K562 (cell line): ENCODE measurements around the gene SKIC8. TPM values are rescaled to one million over a fixed set of nuclear protein-coding genes. Genes with fewer than 3 reads are reported as not detected.

Experiments
- ATAC-seq: fragments of 200-7000 bp; cut with Tn5 transposase; 3 replicates; pipeline ENCODE4 v1.9.1; 2020; ENCODE audit warnings: moderate library complexity
- BruUV-seq: library from RNA; stranded (reverse); fragments of 400-500 nt; replicated peaks from 2 replicates; lab custom pipeline; 2021; lab: Mats Ljungman, UMichigan
- CTCF ChIA-PET: fragments of 300-600 bp; formaldehyde crosslinking; extraction: SDS; loops from one replicate; lab custom pipeline; 2021; ENCODE audit warnings: low intra/inter-chr PET ratio; lab: Yijun Ruan, JAX
- POLR2A ChIA-PET: fragments of 300-600, 350-650 bp; sonication (Branson Sonifier 250); formaldehyde crosslinking; extraction: SDS; loops from one replicate; lab custom pipeline; 2021; ENCODE audit warnings: antibody characterized with exemption, inconsistent platforms; lab: Yijun Ruan, JAX
- DNase-seq, 4 experiments: peaks; one replicate each; pipeline versions ENCODE4 v3.0.0 to v3.0.0-alpha.2; 2011 to 2018; ENCODE audit warnings: low spot score in 3 of 4, mixed read lengths in 3 of 4; ENCODE audit errors: extremely low read depth in 1 of 4
- FAIRE-seq: peaks from 2 replicates; lab custom pipeline; 2011; peaks lifted over from hg19 to GRCh38; lab: Jason Lieb, UNC
- H2AFZ ChIP-seq: 2 replicates; pipeline ENCODE4 v1.6.0; 2011; ENCODE audit warnings: low read depth, low read length, control low read depth, inconsistent platforms
- H3K27ac ChIP-seq: fragments of 200-600 bp; 3 replicates; pipeline ENCODE4 v1.8.0; 2011; ENCODE audit warnings: low read depth, mild to moderate bottlenecking, control low read depth, inconsistent platforms, low read length, moderate library complexity, mixed read lengths; ENCODE audit errors: extremely low read depth
- H3K27me3 ChIP-seq, 2 experiments: fragments of 300-600 bp in 1 of 2; 2 replicates in 1 of 2; 3 replicates in 1 of 2; pipeline versions ENCODE4 v1.6.0 to v1.8.0; 2011; ENCODE audit warnings: inconsistent platforms in 2 of 2, low read length in 2 of 2, mild to moderate bottlenecking in 1 of 2, mixed read lengths in 1 of 2, moderate library complexity in 1 of 2; ENCODE audit not compliant: control insufficient read depth in 2 of 2, insufficient read depth in 2 of 2
- H3K36me3 ChIP-seq: fragments of 300-600 bp; 3 replicates; pipeline ENCODE4 v1.8.0; 2011; ENCODE audit warnings: mild to moderate bottlenecking, low read length, inconsistent platforms; ENCODE audit not compliant: control insufficient read depth, insufficient read depth
- H3K4me1 ChIP-seq, 2 experiments: fragments of 200-600 bp in 1 of 2; replicated peaks in 1 of 2; 2 replicates in 1 of 2; 3 replicates in 1 of 2; pipeline versions ENCODE4 v1.5.1 to v1.8.0; 2011; ENCODE audit warnings: inconsistent platforms in 2 of 2, low read length in 2 of 2, mild to moderate bottlenecking in 1 of 2, mixed read lengths in 1 of 2, moderate library complexity in 1 of 2; ENCODE audit not compliant: control insufficient read depth in 2 of 2, insufficient read depth in 2 of 2
- H3K4me2 ChIP-seq: 2 replicates; pipeline ENCODE4 v1.6.1; 2011; ENCODE audit warnings: low read length, control low read depth, inconsistent platforms, mixed read lengths; ENCODE audit not compliant: insufficient read depth
- H3K4me3 ChIP-seq: fragments of 200-600 bp; sonication (generic), shearing (Covaris generic); 2 replicates; pipeline ENCODE4 v1.5.1; 2016; ENCODE audit warnings: control low read depth, inconsistent platforms
- H3K79me2 ChIP-seq: fragments of 200-600 bp; 3 replicates; pipeline ENCODE4 v1.8.0; 2011; ENCODE audit warnings: low read length, inconsistent platforms; ENCODE audit not compliant: control insufficient read depth, insufficient read depth
- H3K9ac ChIP-seq, 2 experiments: 2 replicates each; pipeline versions ENCODE4 v1.6.0 to v1.6.1; 2011; ENCODE audit warnings: low read depth in 2 of 2, low read length in 2 of 2, control low read depth in 1 of 2, inconsistent platforms in 1 of 2, mild to moderate bottlenecking in 1 of 2, mixed read lengths in 1 of 2; ENCODE audit not compliant: insufficient read depth in 1 of 2
- H3K9me1 ChIP-seq: one replicate; pipeline ENCODE4 v1.6.0; 2011; ENCODE audit warnings: inconsistent platforms, mild to moderate bottlenecking, low read length, moderate library complexity; ENCODE audit not compliant: control insufficient read depth, insufficient read depth
- H3K9me3 ChIP-seq: replicated peaks from 2 replicates; pipeline ENCODE4 v1.5.1; 2011; ENCODE audit warnings: low read depth, low read length, inconsistent platforms; ENCODE audit not compliant: control insufficient read depth, insufficient read depth
- H4K20me1 ChIP-seq: replicated peaks from 2 replicates; pipeline ENCODE4 v1.6.1; 2011; ENCODE audit warnings: low read length, inconsistent platforms, mixed read lengths; ENCODE audit not compliant: control insufficient read depth, insufficient read depth
- ASH1L ChIP-seq: fragments of 450-650 bp; IDR thresholded peaks from 2 replicates; pipeline ENCODE4 v1.6.1; 2018; ENCODE audit warnings: borderline replicate concordance, mild to moderate bottlenecking, low read depth; ENCODE audit not compliant: partially characterized antibody
- ATF3 ChIP-seq, 2 experiments: fragments of 450-650 bp in 1 of 2; sonication (generic) in 1 of 2; formaldehyde crosslinking in 1 of 2; IDR thresholded peaks in 1 of 2; conservative IDR thresholded peaks in 1 of 2; 2 replicates each; pipeline versions ENCODE4 v1.6.1 to v1.8.1; 2016 to 2023; ENCODE audit warnings: mild to moderate bottlenecking in 2 of 2, moderate library complexity in 2 of 2, inconsistent platforms in 1 of 2, missing genetic modification reagents in 1 of 2
- BCLAF1 ChIP-seq, 2 experiments: fragments of 450-650 bp in 1 of 2; IDR thresholded peaks; 2 replicates each; pipeline ENCODE4 v1.6.1; 2011 to 2017; ENCODE audit warnings: low read depth in 2 of 2, antibody characterized with exemption in 1 of 2, borderline replicate concordance in 1 of 2, low read length in 1 of 2, mild to moderate bottlenecking in 1 of 2, mixed read lengths in 1 of 2; ENCODE audit not compliant: control insufficient read depth in 1 of 2
- E2F4 ChIP-seq: sonication (generic); formaldehyde crosslinking; IDR thresholded peaks from 2 replicates; pipeline ENCODE4 v1.8.0; 2022; ENCODE audit warnings: mild to moderate bottlenecking, low read depth, missing genetic modification reagents
- HMG20A ChIP-seq: fragments of 450-650 bp; formaldehyde crosslinking; conservative IDR thresholded peaks from 2 replicates; pipeline ENCODE4 v1.4.0; 2020; ENCODE audit warnings: mild to moderate bottlenecking, mixed read lengths
- HNRNPL ChIP-seq: fragments of 200-400 bp; formaldehyde crosslinking; IDR thresholded peaks from 2 replicates; pipeline ENCODE4 v1.6.1; 2017; ENCODE audit warnings: low read depth, mild to moderate bottlenecking, low read length
- NFXL1 ChIP-seq: fragments of 450-650 bp; formaldehyde crosslinking; IDR thresholded peaks from 2 replicates; pipeline ENCODE4 v1.4.0; 2021; ENCODE audit warnings: mild to moderate bottlenecking
- SOX6 ChIP-seq: fragments of 450-650 bp; IDR thresholded peaks from 2 replicates; pipeline ENCODE4 v1.6.1; 2014; ENCODE audit warnings: mild to moderate bottlenecking
- SREBF1 ChIP-seq: fragments of 150-350 bp; IDR thresholded peaks from 2 replicates; pipeline ENCODE4 v1.6.1; 2014; ENCODE audit warnings: antibody characterized with exemption, low read depth, low read length, borderline replicate concordance
- SRF ChIP-seq, 2 experiments: fragments of 250-450, 450-650 bp in 1 of 2; sonication (Bioruptor Pico) in 1 of 2; sonication (generic) in 1 of 2; formaldehyde crosslinking; IDR thresholded peaks; 2 replicates each; pipeline versions ENCODE4 v1.5.0 to v1.5.1; 2020 to 2022; ENCODE audit warnings: mild to moderate bottlenecking in 1 of 2, missing genetic modification reagents in 1 of 2
- ZNF174 ChIP-seq: fragments of 250-450 bp; sonication (Bioruptor Pico); IDR thresholded peaks from 2 replicates; pipeline ENCODE4 v1.4.0; 2020; ENCODE audit warnings: mild to moderate bottlenecking
- ZNF280A ChIP-seq: fragments of 450-650 bp; IDR thresholded peaks from 2 replicates; pipeline ENCODE4 v1.6.1; 2018; ENCODE audit warnings: mild to moderate bottlenecking, low read depth; ENCODE audit not compliant: partially characterized antibody
- WGBS: fragments of 100-300 bp; shearing (Covaris generic); methylation state at CpG from one replicate; pipeline ENCODE4 v1.1.6; 2016; ENCODE audit warnings: low coverage, mixed read lengths; ENCODE audit not compliant: insufficient coverage; ENCODE audit errors: missing lambda C conversion rate; 5-methylcytosine and 5-hydroxymethylcytosine counted together
- in situ Hi-C: fragments of 300-500 bp; cut with MboI; formaldehyde crosslinking; loops from 4 replicates; pipeline ENCODE4 v1.15.0; 2018; ENCODE audit warnings: inconsistent platforms, mixed read lengths
- intact Hi-C: fragments of 100-400 bp; cut with micrococcal nuclease; formaldehyde crosslinking; loops from 2 replicates; pipeline ENCODE4 v1.14.2; 2022
- polyA plus RNA-seq, 8 experiments: library from polyadenylated mRNA; depleted of rRNA in 4 of 8; stranded (reverse) in 5 of 8; unstranded in 3 of 8; fragments of >200 nt; fragmentation: Nextera tagmentation in 2 of 8; fragmentation: Illumina TruSeq in 1 of 8; extraction: Ambion mirVana in 2 of 8; extraction: Trizol in 1 of 8; gene quantifications; 2 replicates each; pipeline versions ENCODE4 v1.2.1 to v1.2.3, GENCODE V29; 2011 to 2014; ENCODE audit warnings: inconsistent platforms in 1 of 8, missing spikeins in 1 of 8
- total RNA-seq, 7 experiments: library from RNA; depleted of rRNA in 6 of 7; stranded (reverse); fragments of >200 nt in 6 of 7; fragmentation: Illumina TruSeq in 2 of 7; extraction: Trizol in 2 of 7; gene quantifications; 2 replicates each; pipeline versions ENCODE4 v1.2.1 to v1.2.3, GENCODE V29; 2011 to 2021; ENCODE audit warnings: low replicate concordance in 1 of 7

The SKIC8 gene
- total and polyA plus RNA-seq, 9 of the 15 experiments (the other 6 are each of a cell fraction or from before 2014, with no cell fraction given) = 79.5 to 389 (median 146) TPM

GRCh38 chr15:78290222-78290621 lies 9.2 kb downstream of the SKIC8 start:
- H3K4me1 ChIP-seq = no peaks in the 10 kb centered on the region
- H3K9me3 ChIP-seq = no peaks in the 10 kb centered on the region
- 79% methylated on average over 2 of the region's 3 CpGs for WGBS
- no peaks in the 10 kb centered on the region for H3K9me1 ChIP-seq
- H3K4me2 ChIP-seq = no peak overlapping the region
- H3K36me3 ChIP-seq = peaks cover 99% of the 10 kb centered on the region
- intact Hi-C loops (no loop called here), in situ Hi-C loops (no loop called here)
- ATAC-seq = no peak
- H4K20me1 ChIP-seq = no peaks in the 10 kb centered on the region
- H3K9ac ChIP-seq = no peak overlapping the region
- POLR2A ChIA-PET = interaction anchor here (0.6 to 1.5 kb wide), 2 partner anchors 9 to 83 kb away, joined by 4 to 9 read pairs; partner anchors contain the start of gene SKIC8
- H3K4me3 ChIP-seq = no peak overlapping the region
- BruUV-seq = no TSS peak
- no peak overlapping the region for H2AFZ ChIP-seq
- H3K79me2 ChIP-seq = no peaks in the 10 kb centered on the region
- no peaks in the 10 kb centered on the region for H3K27me3 ChIP-seq
- no peak for DNase-seq
- no peak for FAIRE-seq
- CTCF ChIA-PET = no interaction called here
- H3K27ac ChIP-seq = no peak overlapping the region
- TF ChIP-seq NFXL1 (no peak), HNRNPL (no peak), BCLAF1 (IDR thresholded peaks at IDR 0.05; ENCODE audit: borderline replicate concordance in 1 of 2, control insufficient read depth in 1 of 2, low read depth in 2 of 2, low read length in 1 of 2) (no peak), SRF (CRISPR knock-in tag; IDR thresholded peaks at IDR 0.05) (no peak), SOX6 (no peak), ZNF280A (no peak), ZNF174 (CRISPR knock-in tag) (no peak), SREBF1 (no peak), ATF3 (IDR thresholded peaks at IDR 0.05) (no peak), ATF3 (CRISPR knock-in tag; conservative IDR thresholded peaks at IDR 0.05) (no peak), E2F4 (no peak), ASH1L (no peak), HMG20A (CRISPR knock-in tag) (no peak)
